NT2/D1 (cell line): ENCODE results near the gene MRTO4.
"Not testable (repeated sequence)": the region's sequence is repeated elsewhere in the genome, so short reads cannot be mapped to it uniquely, and the experiment has no call there.

Source experiments
- DNase-seq: peaks from one replicate; pipeline ENCODE4 v3.0.0-alpha.2; 2011; ENCODE audit warnings: low read depth, low spot score
- H3K27me3 ChIP-seq: 2 replicates; pipeline ENCODE4 v1.6.0; 2011; ENCODE audit warnings: mild to moderate bottlenecking; ENCODE audit not compliant: insufficient read length, insufficient read depth
- H3K36me3 ChIP-seq: 2 replicates; pipeline ENCODE4 v1.6.1; 2011; ENCODE audit warnings: mild to moderate bottlenecking, low read length, mixed read lengths; ENCODE audit not compliant: insufficient read depth, insufficient read length
- H3K4me1 ChIP-seq: 2 replicates; pipeline ENCODE4 v1.5.1; 2011; ENCODE audit not compliant: insufficient read depth, insufficient read length
- H3K4me3 ChIP-seq: 2 replicates; pipeline ENCODE4 v1.5.1; 2011; ENCODE audit warnings: low read depth; ENCODE audit not compliant: insufficient read length
- H3K9ac ChIP-seq: 2 replicates; pipeline ENCODE4 v1.6.0; 2011; ENCODE audit warnings: low read depth; ENCODE audit not compliant: insufficient read length
- H3K9me3 ChIP-seq: 2 replicates; pipeline ENCODE4 v1.5.1; 2011; ENCODE audit warnings: mild to moderate bottlenecking, low read length; ENCODE audit not compliant: insufficient read depth
- SUZ12 ChIP-seq: IDR thresholded peaks from 2 replicates; pipeline ENCODE4 v1.6.1; 2011; ENCODE audit not compliant: insufficient read length, insufficient read depth; ENCODE audit errors: extremely low read depth
- YY1 ChIP-seq: IDR thresholded peaks from 2 replicates; pipeline ENCODE4 v1.6.1; 2011; ENCODE audit not compliant: insufficient read length, insufficient read depth
- ZNF274 ChIP-seq: IDR thresholded peaks from 2 replicates; pipeline ENCODE4 v1.6.1; 2011; ENCODE audit warnings: mild to moderate bottlenecking, low read depth, low read length

MRTO4 gene

GRCh38 chr1:19208710-19209438 lies 42.7 kb upstream of the MRTO4 start:
- Histone ChIP-seq H3K4me3 (peak overlapping the region; percentile 91), H3K27me3 (no peaks in the 10 kb centered on the region), H3K4me1 (no peaks in the 10 kb centered on the region), H3K9me3 (no peaks in the 10 kb centered on the region), H3K9ac (peak overlapping the region; percentile 90), H3K36me3 (peaks cover 33% of the 10 kb centered on the region)
- no peak for DNase-seq
- TF ChIP-seq SUZ12 (no peak), YY1 (no peak), ZNF274 (no peak)

- peak overlapping the region; percentile 90 for H3K9ac ChIP-seq
- no peak for DNase-seq
- no peaks in the 10 kb centered on the region for H3K27me3 ChIP-seq
- H3K9me3 ChIP-seq, result no peaks in the 10 kb centered on the region
- H3K4me3 ChIP-seq, result peak overlapping the region; percentile 91
- TF ChIP-seq ZNF274 (no peak), SUZ12 (no peak), YY1 (no peak)
- H3K4me1 ChIP-seq, result no peaks in the 10 kb centered on the region
- H3K36me3 ChIP-seq, result peaks cover 39% of the 10 kb centered on the region
These were observed 42.1 kb upstream of the MRTO4 start for GRCh38 chr1:19209439-19209989.

GRCh38 chr1:19209990-19210771 lies 41.4 kb upstream of the MRTO4 start, which contains the start of gene UBR4:
Gene UBR4, minus strand, starts transcription at chr1:19210266. Its CDS starts 18 bp downstream, at chr1:19210248.
- DNase-seq, result peak; percentile 90
- Histone ChIP-seq H3K27me3 (no peaks in the 10 kb centered on the region), H3K9ac (peak within 1 kb of the TSS; percentile 91), H3K4me1 (no peaks in the 10 kb centered on the region), H3K36me3 (peaks cover 40% of the 10 kb centered on the region), H3K9me3 (no peaks in the 10 kb centered on the region), H3K4me3 (peak within 1 kb of the TSS; percentile 91)
- TF ChIP-seq YY1, result peak; percentile 46
- no peak for TF ChIP-seq ZNF274

GRCh38 chr1:19210772-19211549 lies 40.6 kb upstream of the MRTO4 start:
- H3K36me3 ChIP-seq, result peaks cover 40% of the 10 kb centered on the region
- peak overlapping the region; percentile 91 for H3K4me3 ChIP-seq
- TF ChIP-seq SUZ12 (no peak), ZNF274 (no peak), YY1 (no peak)
- H3K27me3 ChIP-seq, result no peaks in the 10 kb centered on the region
- H3K4me1 ChIP-seq, result no peaks in the 10 kb centered on the region
- no peaks in the 10 kb centered on the region for H3K9me3 ChIP-seq
- H3K9ac ChIP-seq, result peak overlapping the region; percentile 91
- DNase-seq, result no peak

- Histone ChIP-seq H3K27me3 (no peaks in the 10 kb centered on the region), H3K9ac (no peak overlapping the region), H3K9me3 (no peaks in the 10 kb centered on the region), H3K4me1 (no peaks in the 10 kb centered on the region), H3K36me3 (peaks cover 49% of the 10 kb centered on the region), H3K4me3 (no peak overlapping the region)
- TF ChIP-seq SUZ12 (no peak), ZNF274 (no peak), YY1 (no peak)
- DNase-seq, result no peak
These were observed 39.4 kb upstream of the MRTO4 start for GRCh38 chr1:19212167-19212566.

- Histone ChIP-seq H3K4me1 (no peaks in the 10 kb centered on the region), H3K4me3 (no peak overlapping the region), H3K9ac (no peak overlapping the region), H3K36me3 (peaks cover 58% of the 10 kb centered on the region), H3K9me3 (no peaks in the 10 kb centered on the region), H3K27me3 (no peaks in the 10 kb centered on the region)
- DNase-seq, result no peak
- TF ChIP-seq SUZ12 (no peak), YY1 (no peak), ZNF274 (no peak)
These were observed 38.0 kb upstream of the MRTO4 start for GRCh38 chr1:19213580-19213979.

GRCh38 chr1:19216585-19216984 lies 35.0 kb upstream of the MRTO4 start:
- not testable (repeated sequence) for H3K9ac ChIP-seq, H3K27me3 ChIP-seq, H3K9me3 ChIP-seq, H3K4me3 ChIP-seq, DNase-seq, H3K4me1 ChIP-seq
- peaks cover 84% of the 10 kb centered on the region for H3K36me3 ChIP-seq
